K562 (cell line): ENCODE results near the gene UBR3.

ENCODE experiments used
- CHD1 ChIP-seq: fragments of 200-600 bp; sonication (generic); IDR thresholded peaks from one replicate; pipeline ENCODE4 v1.6.1; 2012; ENCODE audit warnings: mild to moderate bottlenecking, moderate library complexity, low read length, inconsistent platforms
- GTF3C2 ChIP-seq: IDR thresholded peaks from 3 replicates; pipeline ENCODE4 v1.6.1; 2011; ENCODE audit warnings: borderline replicate concordance, mild to moderate bottlenecking, moderate library complexity; ENCODE audit not compliant: insufficient read length; ENCODE audit errors: extremely low read depth
- SIN3B ChIP-seq: fragments of 450-650 bp; IDR thresholded peaks from 2 replicates; pipeline ENCODE4 v1.6.1; 2017; ENCODE audit warnings: low read depth, mild to moderate bottlenecking, moderate library complexity
- SP2 ChIP-seq: IDR thresholded peaks from 2 replicates; pipeline ENCODE4 v1.6.1; 2011; ENCODE audit warnings: mild to moderate bottlenecking, low read depth, low read length, moderate library complexity; ENCODE audit not compliant: poor library complexity, severe bottlenecking; ENCODE audit errors: extremely low read depth
- TSC22D4 ChIP-seq: fragments of 450-650 bp; IDR thresholded peaks from 2 replicates; pipeline ENCODE4 v1.6.1; 2016; ENCODE audit warnings: missing genetic modification characterization, missing biosample characterization, control low read depth
- U2AF1 ChIP-seq: fragments of 200-400 bp; formaldehyde crosslinking; optimal IDR thresholded peaks from 2 replicates; pipeline ENCODE3; 2017; ENCODE audit warnings: mild to moderate bottlenecking, low read depth, low read length, moderate library complexity
- ZBTB2 ChIP-seq: fragments of 450-650 bp; IDR thresholded peaks from 2 replicates; pipeline ENCODE4 v1.6.1; 2016; ENCODE audit warnings: antibody characterized with exemption
- ZBTB33 ChIP-seq: sonication (generic); formaldehyde crosslinking; IDR thresholded peaks from 2 replicates; pipeline ENCODE4 v1.8.1; 2023; ENCODE audit warnings: mild to moderate bottlenecking, missing genetic modification reagents
- ZNF121 ChIP-seq: sonication (generic); formaldehyde crosslinking; conservative IDR thresholded peaks from 2 replicates; pipeline ENCODE4 v1.8.0; 2022; ENCODE audit warnings: missing genetic modification reagents
- ZNF282 ChIP-seq: sonication (generic); formaldehyde crosslinking; IDR thresholded peaks from 2 replicates; pipeline ENCODE4 v1.8.1; 2023; ENCODE audit warnings: missing genetic modification reagents
- TF ChIP-seq, protein P1 (sequence below), 3 experiments: IDR thresholded peaks in 2 of 3; conservative IDR thresholded peaks in 1 of 3; 2 replicates each; pipeline ENCODE4 v1.5.1; 2011 to 2012; ENCODE audit warnings: low read length in 3 of 3, mild to moderate bottlenecking in 3 of 3, control low read depth in 2 of 3, improper control_type of control experiment in 1 of 3, inconsistent platforms in 1 of 3, low read depth in 1 of 3, mixed read lengths in 1 of 3, moderate library complexity in 1 of 3; ENCODE audit not compliant: insufficient read depth in 2 of 3

GRCh38 chr2:169806586-169806985 is 20.7 kb upstream of the UBR3 start:
- TF ChIP-seq SP2 (no peak), ZNF282 (no peak), TSC22D4 (tag) (no peak), GTF3C2 (no peak), SIN3B (no peak), ZBTB2 (no peak), ZBTB33 (no peak), U2AF1 (no peak), ZNF121 (CRISPR knock-in tag) (no peak), CHD1 (no peak)
- TF ChIP-seq, protein P1, sequence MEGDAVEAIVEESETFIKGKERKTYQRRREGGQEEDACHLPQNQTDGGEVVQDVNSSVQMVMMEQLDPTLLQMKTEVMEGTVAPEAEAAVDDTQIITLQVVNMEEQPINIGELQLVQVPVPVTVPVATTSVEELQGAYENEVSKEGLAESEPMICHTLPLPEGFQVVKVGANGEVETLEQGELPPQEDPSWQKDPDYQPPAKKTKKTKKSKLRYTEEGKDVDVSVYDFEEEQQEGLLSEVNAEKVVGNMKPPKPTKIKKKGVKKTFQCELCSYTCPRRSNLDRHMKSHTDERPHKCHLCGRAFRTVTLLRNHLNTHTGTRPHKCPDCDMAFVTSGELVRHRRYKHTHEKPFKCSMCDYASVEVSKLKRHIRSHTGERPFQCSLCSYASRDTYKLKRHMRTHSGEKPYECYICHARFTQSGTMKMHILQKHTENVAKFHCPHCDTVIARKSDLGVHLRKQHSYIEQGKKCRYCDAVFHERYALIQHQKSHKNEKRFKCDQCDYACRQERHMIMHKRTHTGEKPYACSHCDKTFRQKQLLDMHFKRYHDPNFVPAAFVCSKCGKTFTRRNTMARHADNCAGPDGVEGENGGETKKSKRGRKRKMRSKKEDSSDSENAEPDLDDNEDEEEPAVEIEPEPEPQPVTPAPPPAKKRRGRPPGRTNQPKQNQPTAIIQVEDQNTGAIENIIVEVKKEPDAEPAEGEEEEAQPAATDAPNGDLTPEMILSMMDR (IDR thresholded peaks at IDR 0.05 in 2 of 3, conservative IDR thresholded peaks at IDR 0.05 in 1 of 3; ENCODE audit: insufficient read depth in 2 of 3, low read depth in 1 of 3, low read length in 3 of 3) = no peak
